ENCODE measurements around the gene VWA5B1.
A peak's percentile ranks its signal among the peaks of the same experiment; 100 is the strongest.

VWA5B1 gene

GRCh38 chr1:20322825-20323612 is 32.3 kb downstream of the VWA5B1 start:
- peak; percentile 53 for DNase-seq

GRCh38 chr1:20323613-20323920 is 32.9 kb downstream of the VWA5B1 start:
- no peak for DNase-seq

GRCh38 chr1:20324704-20325406 is 34.2 kb downstream of the VWA5B1 start:
- no peak for DNase-seq

GRCh38 chr1:20325407-20325843 is 34.8 kb downstream of the VWA5B1 start:
- no peak for DNase-seq

- no peak for DNase-seq
These were observed 35.3 kb downstream of the VWA5B1 start for GRCh38 chr1:20325844-20326420.

DNA sequence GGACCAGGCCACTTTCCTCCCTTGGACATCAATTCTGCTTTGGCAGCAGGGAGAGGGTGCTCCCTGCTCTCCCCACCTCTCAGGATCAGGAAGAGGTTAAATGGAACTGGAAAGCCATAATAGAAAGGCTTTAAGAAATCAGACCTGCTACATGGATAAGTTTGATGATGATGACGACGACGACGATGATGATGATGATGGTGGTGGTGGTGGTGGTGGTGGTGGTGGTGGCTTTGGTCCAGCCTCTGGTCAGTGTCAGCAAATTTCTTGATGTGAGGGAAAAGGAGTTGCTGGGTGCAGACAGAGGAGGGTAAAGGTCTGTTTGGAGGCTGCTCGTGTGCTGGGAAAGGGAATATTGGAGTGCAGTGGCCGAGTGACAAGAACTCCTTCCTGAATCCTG is 36.8 kb downstream of the VWA5B1 start:
- no peak for DNase-seq

DNA sequence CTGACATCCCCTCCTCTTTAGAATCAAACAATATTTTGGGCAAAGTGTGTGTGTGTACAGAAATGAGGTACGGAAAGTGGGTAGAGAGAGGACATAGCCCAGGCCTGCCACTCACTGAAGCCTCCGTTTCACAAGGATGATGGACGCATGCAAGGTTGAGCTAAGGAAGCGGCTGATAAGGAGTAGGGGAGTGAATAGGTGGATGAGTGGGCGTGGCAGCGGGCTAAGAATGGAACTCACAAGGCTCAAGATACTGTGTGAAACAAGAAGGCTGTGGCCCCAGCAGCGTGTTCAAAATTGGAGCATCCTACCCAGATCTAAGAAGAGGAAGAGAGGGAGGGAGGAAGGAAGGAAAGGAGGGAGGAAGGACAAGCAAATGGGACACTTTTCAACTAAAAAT is 37.5 kb downstream of the VWA5B1 start:
- no peak for DNase-seq

DNA sequence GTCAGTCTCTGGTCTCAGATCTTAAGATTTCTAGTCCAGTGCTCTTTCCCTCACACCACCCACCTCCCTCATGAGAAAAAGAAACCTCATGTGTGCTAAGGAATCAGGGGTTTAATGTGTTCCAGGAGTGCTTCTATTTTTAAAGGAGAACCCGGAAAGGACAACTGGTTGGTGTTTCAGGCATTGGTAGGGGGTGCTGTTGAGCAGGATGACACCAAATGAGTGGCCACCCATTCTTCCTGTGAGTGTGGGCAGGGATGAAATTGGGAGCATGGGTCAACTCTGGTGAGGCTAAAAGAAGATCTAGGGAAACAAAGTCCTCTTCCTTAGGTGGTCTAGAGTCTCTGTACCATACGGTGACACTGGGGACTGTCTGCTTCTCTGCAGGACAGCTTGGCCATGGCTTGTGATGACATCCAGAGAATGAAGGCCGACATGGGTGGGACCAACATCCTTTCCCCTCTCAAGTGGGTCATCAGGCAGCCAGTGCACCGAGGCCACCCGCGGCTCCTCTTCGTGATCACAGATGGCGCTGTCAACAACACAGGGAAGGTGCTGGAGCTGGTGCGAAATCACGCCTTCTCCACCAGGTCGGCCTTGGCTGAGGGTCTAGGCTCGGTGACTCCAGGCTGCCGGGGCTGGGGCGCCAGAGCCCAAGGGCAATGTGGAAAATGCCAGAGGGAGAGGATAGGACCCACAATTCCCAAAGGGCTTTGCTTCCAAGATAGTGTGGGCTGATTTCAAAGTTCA is 39.3 kb downstream of the VWA5B1 start:
- no peak for DNase-seq

DNA sequence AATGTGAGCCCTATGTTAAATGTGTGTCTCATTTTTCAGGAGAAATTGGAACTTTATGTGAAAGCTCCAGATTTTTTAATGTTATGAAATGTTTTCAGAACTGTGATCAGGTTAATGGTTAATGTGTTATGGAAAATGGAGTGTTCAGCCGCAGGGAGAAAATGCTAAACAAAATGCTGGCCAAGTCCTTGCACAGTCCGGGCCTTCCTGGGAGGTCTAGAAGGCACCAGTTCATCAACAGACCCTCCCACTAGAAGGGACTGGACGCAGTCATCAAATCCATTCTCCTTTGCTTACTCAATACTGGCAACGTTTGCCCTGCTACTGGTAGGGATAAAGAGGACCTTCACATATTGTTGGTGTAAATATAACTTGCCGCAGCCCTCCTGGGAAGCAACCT is 43.4 kb downstream of the VWA5B1 start:
- no peak for DNase-seq

DNA sequence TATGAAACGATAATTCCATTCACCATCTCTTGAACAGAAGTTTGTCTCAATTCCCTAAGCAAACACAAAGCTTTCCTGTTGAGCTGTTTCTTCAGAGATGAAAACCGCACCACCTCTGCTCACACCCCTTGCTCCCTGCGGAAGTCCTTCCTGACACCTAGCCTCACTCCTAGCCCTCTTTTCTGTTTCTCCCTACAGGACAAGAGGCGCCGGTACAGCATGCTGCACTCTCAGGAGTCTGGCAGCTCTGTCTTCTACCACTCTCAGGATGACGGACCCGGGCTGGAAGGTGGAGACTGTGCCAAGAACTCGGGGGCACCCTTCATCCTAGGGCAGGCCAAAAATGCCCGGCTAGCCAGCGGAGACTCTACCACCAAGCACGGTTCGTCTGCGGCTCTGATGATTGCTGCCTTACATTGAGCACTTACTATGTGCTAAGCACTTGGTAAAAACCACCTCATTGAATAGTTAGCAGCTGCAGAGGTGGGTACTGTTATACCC is 45.5 kb downstream of the VWA5B1 start:
- no peak for DNase-seq

DNA sequence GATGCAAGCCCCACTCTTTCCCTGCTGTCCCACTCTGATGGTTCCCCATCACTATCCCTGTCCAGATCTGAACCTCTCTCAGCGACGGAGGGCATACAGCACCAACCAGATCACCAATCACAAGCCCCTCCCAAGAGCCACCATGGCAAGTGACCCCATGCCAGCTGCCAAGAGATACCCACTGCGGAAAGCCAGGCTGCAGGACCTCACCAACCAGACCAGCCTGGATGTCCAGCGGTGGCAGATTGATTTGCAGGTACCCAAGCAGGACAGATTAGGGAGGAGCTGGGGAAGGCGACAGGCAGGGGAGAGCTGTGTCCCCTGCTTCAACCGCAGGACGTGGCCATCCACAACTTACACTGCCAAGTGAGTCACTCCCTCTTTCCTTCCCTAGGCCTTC is 46.9 kb downstream of the VWA5B1 start:
- no peak for DNase-seq

GRCh38 chr1:20339811-20340457 is 49.3 kb downstream of the VWA5B1 start:
- DNase-seq: no peak

DNA sequence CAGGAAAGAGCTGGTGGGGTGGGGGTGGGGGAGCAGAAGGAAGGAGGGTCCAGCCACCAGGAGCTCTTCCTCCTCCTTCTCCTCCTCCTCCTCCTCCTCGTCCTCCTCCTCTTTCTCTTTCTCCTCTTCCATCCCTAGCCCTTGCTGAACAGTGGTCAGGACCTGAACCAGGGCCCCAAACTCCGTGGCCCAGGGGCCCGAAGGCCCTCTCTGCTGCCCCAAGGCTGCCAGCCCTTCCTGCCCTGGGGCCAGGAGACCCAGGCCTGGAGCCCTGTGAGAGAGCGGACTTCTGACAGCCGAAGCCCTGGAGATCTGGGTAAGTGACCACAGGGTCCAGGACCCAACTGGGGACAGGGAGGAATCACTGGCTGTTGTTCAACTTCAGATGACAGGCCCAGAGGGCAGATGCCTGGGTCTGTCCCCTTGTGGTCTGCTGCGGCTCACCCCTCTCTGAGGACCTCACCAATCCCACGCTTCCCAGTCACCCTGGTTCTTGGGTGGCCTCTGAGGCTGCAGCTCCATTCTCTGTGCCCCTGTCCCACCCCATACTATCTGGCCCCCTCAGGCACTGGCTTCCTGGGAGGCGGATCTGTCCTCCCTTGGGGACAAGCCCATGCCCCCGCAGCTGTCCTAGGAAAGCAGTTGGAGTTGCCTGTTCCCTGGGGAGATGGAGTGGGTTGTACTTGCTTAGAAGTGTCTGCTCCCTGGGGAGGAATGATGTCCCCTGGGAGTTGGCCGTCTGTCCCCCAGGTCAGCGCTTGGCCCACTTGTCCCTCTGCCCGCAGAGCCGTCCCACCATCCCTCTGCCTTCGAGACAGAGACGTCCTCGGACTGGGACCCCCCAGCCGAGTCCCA is 51.8 kb downstream of the VWA5B1 start:
- no peak for DNase-seq

- DNase-seq: no peak
These were observed 52.7 kb downstream of the VWA5B1 start for GRCh38 chr1:20343149-20343937.

DNA sequence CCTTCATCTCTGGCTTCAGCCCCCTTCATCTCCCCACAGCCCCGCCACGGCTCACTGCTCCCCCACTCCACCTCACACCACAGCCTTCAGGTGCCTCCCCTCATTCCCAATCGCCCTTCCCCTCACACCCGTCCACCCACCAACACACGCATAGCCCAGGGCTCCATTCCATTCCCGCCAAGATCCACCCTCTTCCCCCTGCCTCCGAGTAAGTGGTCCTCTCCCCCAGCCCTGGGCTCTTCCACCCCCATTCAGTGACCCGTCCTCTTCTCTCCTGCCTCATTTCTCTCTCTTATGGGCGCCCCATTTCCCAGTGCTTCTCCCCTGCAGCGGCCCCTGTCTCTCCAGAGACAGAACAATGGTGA is 53.2 kb downstream of the VWA5B1 start:
- DNase-seq: no peak

- DNase-seq: no peak
These were observed 54.1 kb downstream of the VWA5B1 start for GRCh38 chr1:20344738-20345137.

DNA sequence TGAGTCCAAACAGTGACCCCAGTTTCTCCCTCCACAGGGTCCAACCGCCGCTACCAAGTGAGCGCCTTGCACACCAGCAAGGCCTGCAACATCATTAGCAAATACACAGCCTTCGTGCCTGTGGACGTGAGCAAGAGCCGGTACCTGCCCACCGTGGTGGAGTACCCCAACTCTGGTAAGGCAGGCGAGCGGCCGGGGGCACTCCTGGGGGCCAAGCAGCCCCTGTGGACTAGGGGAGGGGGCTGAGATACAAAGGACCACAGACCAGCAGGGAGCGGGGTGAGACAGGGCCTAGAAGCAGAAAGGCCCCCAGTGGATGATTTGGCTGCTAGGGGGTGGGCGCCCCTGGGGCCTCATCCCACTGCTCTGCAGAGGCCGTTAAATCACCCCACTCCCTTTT is 54.7 kb downstream of the VWA5B1 start:
- no peak for DNase-seq

GRCh38 chr1:20346433-20346832 is 55.8 kb downstream of the VWA5B1 start:
- no peak for DNase-seq

DNA sequence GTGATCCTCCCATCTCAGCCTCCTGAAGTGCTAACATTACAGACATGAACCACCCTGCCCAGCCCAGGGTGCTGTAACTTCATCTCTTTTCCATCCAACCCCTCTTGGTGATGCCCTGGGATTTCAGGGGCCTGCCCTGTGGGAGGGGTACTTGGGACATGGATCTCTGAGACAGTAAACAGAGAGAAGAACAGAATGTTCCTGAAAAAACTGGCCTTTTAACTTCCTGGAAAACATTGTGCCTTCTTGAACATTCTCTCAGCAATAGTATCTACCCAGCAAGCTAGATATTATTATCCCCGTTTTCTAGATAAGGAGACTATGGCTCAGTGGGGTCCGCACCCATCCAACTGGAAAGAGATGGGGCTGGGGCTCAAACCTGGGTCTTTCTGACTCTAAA is 57.0 kb downstream of the VWA5B1 start:
- DNase-seq: no peak

- DNase-seq: no peak
These were observed 57.7 kb downstream of the VWA5B1 start for GRCh38 chr1:20348326-20348915.

- DNase-seq: no peak
These were observed 58.9 kb downstream of the VWA5B1 start for GRCh38 chr1:20349561-20349960.
